Colonic mucosa (tissue), 4 donors: ENCODE data around the gene PRKCG. TPM values are rescaled to one million over a fixed set of nuclear protein-coding genes. Genes with fewer than 3 reads are reported as not detected.

Experiments used
- DNase-seq: peaks from one replicate; pipeline ENCODE4 v3.0.0-alpha.2; 2020
- H3K27ac ChIP-seq: fragments of 200-600 bp; one replicate; pipeline ENCODE4 v1.8.0; 2021
- H3K27me3 ChIP-seq: fragments of 200-600 bp; one replicate; pipeline ENCODE4 v1.8.0; 2021
- H3K36me3 ChIP-seq: fragments of 200-600 bp; one replicate; pipeline ENCODE4 v1.8.0; 2021
- H3K4me1 ChIP-seq: fragments of 200-600 bp; one replicate; pipeline ENCODE4 v1.8.0; 2021; ENCODE audit warnings: mild to moderate bottlenecking
- H3K4me3 ChIP-seq: fragments of 200-600 bp; one replicate; pipeline ENCODE4 v1.8.0; 2021
- H3K9ac ChIP-seq, 2 donors: one replicate each; pipeline ENCODE4 v1.7.0; 2013; ENCODE audit warnings: control low read depth in 2 of 2, low read depth in 2 of 2, low read length in 2 of 2
- H3K9me3 ChIP-seq: fragments of 200-600 bp; one replicate; pipeline ENCODE4 v1.8.0; 2021
- CTCF ChIP-seq: fragments of 200-600 bp; IDR thresholded peaks from one replicate; pipeline ENCODE4 v1.8.0; 2022; ENCODE audit warnings: antibody characterized with exemption, mild to moderate bottlenecking
- intact Hi-C: fragments of 100-400 bp; cut with DNase I; formaldehyde crosslinking; loops from one replicate; pipeline ENCODE4 v1.14.1; 2022
- total RNA-seq, 2 donors: library from RNA; stranded (reverse); fragmentation: NEBNext Ultra II Directional in 1 of 2; extraction: Animal tissue kit (Norgen Biotek cat#: 25700) in 1 of 2; gene quantifications; one replicate each; pipeline ENCODE4 v1.2.1, GENCODE V29; 2021
- donor health status: healthy.
- donor health status: DM: no; HTN: no; CAD: no.
- donor health status: DM: no; HTN: no; CAD: no.

PRKCG gene
- total RNA-seq, 2 donors from 2014 or later = 0.08 to 0.22 TPM

- no peaks in the 10 kb centered on the region for H3K4me1 ChIP-seq
- no peak overlapping the region for H3K4me3 ChIP-seq
- no peak overlapping the region for H3K27ac ChIP-seq
- H3K27me3 ChIP-seq = no peaks in the 10 kb centered on the region
- DNase-seq = no peak
- H3K9ac ChIP-seq = no peak overlapping the region
- H3K9me3 ChIP-seq = no peaks in the 10 kb centered on the region
- no peak for TF ChIP-seq CTCF
- intact Hi-C loops = no loop called here
- no peaks in the 10 kb centered on the region for H3K36me3 ChIP-seq
Observed at GRCh38 chr19:53897459-53897858, 15.5 kb downstream of the PRKCG start.

DNA sequence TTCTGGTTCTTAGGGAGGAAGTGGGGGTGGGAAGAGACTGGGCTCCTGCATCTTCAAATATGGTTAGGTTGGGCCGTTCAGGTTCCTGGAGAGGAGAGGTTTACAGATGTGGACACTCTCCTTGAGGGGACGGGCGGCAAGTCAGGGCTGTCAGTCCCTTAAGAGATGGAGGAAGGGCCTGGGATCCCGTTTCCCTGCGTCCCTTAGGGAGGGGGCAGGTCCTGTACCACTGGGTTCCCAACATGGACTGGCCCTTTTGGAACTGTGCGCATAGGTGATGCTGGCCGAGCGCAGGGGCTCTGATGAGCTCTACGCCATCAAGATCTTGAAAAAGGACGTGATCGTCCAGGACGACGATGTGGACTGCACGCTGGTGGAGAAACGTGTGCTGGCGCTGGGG, 16.2 kb downstream of the PRKCG start:
- intact Hi-C loops = no loop called here
- H3K27me3 ChIP-seq = no peaks in the 10 kb centered on the region
- H3K4me1 ChIP-seq = no peaks in the 10 kb centered on the region

DNA sequence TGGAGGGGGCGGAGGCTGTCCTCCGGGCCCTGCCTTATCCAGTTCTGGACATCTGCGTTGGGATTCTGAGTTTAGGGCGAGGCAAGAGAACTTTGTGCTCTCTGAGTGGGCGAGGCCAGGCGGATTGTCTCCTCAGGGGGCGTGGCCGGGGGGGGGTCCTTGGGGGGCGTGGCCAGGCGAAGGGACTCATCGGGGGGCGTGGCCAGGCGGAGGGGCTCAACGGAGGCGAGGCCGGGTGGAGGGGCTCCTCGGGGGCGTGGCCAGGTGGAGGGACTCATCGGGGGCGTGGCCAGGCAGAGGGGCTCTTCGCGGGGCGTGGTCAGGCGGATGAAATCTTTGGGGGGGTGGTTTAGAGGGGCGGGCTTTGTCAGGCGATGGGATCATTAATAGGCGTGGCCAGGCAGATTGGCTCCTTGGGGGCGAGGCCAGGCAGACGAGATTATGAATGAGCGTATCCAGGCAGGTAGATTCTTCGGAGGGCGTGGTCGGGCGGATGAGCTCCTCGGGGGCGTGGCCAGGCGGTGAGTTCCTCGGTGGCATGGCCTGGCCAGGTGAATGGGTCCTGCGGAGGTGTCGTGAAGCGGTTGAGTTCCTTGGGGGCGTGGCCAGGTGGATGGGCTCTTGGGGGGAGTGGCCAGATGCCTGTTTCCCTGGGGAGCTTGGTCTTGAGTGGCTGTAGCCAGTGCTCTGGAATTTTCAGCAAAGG, 16.8 kb downstream of the PRKCG start:
- Histone ChIP-seq H3K4me1 (no peaks in the 10 kb centered on the region), H3K36me3 (no peaks in the 10 kb centered on the region), H3K9ac (no peak overlapping the region), H3K4me3 (no peak overlapping the region), H3K27ac (no peak overlapping the region), H3K9me3 (no peaks in the 10 kb centered on the region), H3K27me3 (no peaks in the 10 kb centered on the region)
- TF ChIP-seq CTCF = no peak
- DNase-seq = no peak
- intact Hi-C loops = no loop called here

More for the DNA sequence above, 16.2 kb downstream of the PRKCG start:
- Histone ChIP-seq H3K36me3 (no peaks in the 10 kb centered on the region), H3K4me3 (no peak overlapping the region), H3K9ac (no peak overlapping the region), H3K27ac (no peak overlapping the region), H3K9me3 (no peaks in the 10 kb centered on the region)
- no peak for TF ChIP-seq CTCF
- no peak for DNase-seq

DNA sequence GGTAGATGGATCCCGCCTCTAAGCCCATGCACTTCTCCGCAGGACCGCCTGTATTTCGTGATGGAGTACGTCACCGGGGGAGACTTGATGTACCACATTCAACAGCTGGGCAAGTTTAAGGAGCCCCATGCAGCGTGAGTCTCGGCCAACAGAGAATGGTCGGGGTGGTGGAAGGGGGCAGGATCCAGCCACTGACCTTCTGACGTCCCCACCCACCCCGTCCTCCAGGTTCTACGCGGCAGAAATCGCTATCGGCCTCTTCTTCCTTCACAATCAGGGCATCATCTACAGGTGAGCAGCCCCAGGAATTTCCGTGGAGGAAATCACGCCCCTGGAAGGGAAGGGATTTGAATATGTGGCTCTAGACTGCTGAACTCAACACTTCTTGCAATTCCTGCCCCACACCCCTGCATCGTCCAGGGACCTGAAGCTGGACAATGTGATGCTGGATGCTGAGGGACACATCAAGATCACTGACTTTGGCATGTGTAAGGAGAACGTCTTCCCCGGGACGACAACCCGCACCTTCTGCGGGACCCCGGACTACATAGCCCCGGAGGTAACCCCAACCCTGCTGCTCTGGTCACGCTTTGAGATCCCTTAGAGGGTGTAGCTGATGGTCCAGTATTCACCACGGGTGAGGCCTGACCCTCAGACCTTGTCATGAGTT, 18.3 kb downstream of the PRKCG start:
- intact Hi-C loops = loop anchor here (10.0 kb wide), 1 partner anchor 56 kb away; no protein-coding TSS in a partner anchor
- no peak overlapping the region for H3K4me3 ChIP-seq
- no peaks in the 10 kb centered on the region for H3K9me3 ChIP-seq
- H3K27me3 ChIP-seq = no peaks in the 10 kb centered on the region
- no peak overlapping the region for H3K9ac ChIP-seq
- no peak for TF ChIP-seq CTCF
- no peaks in the 10 kb centered on the region for H3K36me3 ChIP-seq
- H3K4me1 ChIP-seq = no peaks in the 10 kb centered on the region
- no peak overlapping the region for H3K27ac ChIP-seq
- DNase-seq = no peak

DNA sequence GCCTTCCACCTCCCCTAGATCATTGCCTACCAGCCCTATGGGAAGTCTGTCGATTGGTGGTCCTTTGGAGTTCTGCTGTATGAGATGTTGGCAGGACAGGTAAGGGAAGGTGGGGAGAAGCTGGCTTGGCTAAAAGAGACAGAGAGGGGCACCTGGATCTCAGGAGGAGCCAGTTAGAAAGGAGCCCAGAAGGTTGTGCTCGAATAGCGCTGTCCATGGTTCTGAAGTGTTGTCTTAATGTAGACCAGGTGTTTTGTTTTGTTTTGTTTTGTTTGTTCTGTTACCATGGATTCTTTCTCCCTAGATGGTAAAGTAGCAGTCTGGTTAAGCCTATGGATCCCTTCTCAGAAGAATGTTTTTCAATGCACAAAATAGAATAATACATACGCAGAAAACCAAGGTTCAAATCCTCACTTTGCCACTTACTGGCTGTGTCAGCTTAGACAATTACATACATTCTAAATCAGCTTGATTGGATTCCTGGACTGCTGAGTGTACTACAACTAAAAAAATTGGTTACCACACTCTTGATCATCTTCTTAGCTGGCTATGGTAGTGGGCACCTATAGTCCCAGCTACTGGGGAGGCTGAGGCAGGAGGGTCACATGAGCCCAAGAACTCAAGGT, 21.2 kb downstream of the PRKCG start:
- H3K27me3 ChIP-seq = peaks cover 18% of the 10 kb centered on the region
- peak; percentile 37 for DNase-seq
- TF ChIP-seq CTCF = no peak
- H3K9me3 ChIP-seq = no peaks in the 10 kb centered on the region
- no peak overlapping the region for H3K27ac ChIP-seq
- no peak overlapping the region for H3K9ac ChIP-seq
- no peak overlapping the region for H3K4me3 ChIP-seq
- H3K36me3 ChIP-seq = no peaks in the 10 kb centered on the region
- intact Hi-C loops = loop anchor here (10.0 kb wide), 1 partner anchor 58 kb away; no protein-coding TSS in a partner anchor
- no peaks in the 10 kb centered on the region for H3K4me1 ChIP-seq
